Neural crest cell (in vitro differentiated cells): ENCODE measurements around the gene PSMD12. TPM values are rescaled to one million over a fixed set of nuclear protein-coding genes. Genes with fewer than 3 reads are reported as not detected.

ENCODE experiments used
- DNase-seq: peaks from one replicate; pipeline ENCODE4 v3.0.0; 2021; ENCODE audit warnings: low read depth, mixed read lengths, low spot score
- H3K27ac Mint-ChIP-seq: one replicate; pipeline ENCODE4 v1.8.0; 2021; ENCODE audit warnings: mild to moderate bottlenecking, mixed read lengths; ENCODE audit not compliant: unreplicated experiment
- H3K27me3 Mint-ChIP-seq: 2 replicates; pipeline ENCODE4 v1.8.0; 2021; ENCODE audit warnings: low read depth, mild to moderate bottlenecking, mixed read lengths
- H3K36me3 Mint-ChIP-seq: 2 replicates; pipeline ENCODE4 v1.8.0; 2021; ENCODE audit warnings: low read depth, mild to moderate bottlenecking, mixed read lengths
- H3K4me1 Mint-ChIP-seq: 2 replicates; pipeline ENCODE4 v1.8.0; 2021; ENCODE audit warnings: mixed read lengths
- H3K4me3 Mint-ChIP-seq: one replicate; pipeline ENCODE4 v1.8.0; 2021; ENCODE audit warnings: mild to moderate bottlenecking, mixed read lengths
- H3K9me3 Mint-ChIP-seq: 2 replicates; pipeline ENCODE4 v1.8.0; 2021; ENCODE audit warnings: mixed read lengths
- CTCF ChIP-seq: fragments of 200-600 bp; sonication (generic); conservative IDR thresholded peaks from 2 replicates; pipeline ENCODE4 v1.5.0; 2021; ENCODE audit warnings: antibody characterized with exemption, mild to moderate bottlenecking
- total RNA-seq: library from RNA; stranded (reverse); gene quantifications from 2 replicates; pipeline ENCODE4 v1.2.1, GENCODE V29; 2021

PSMD12 gene
- total RNA-seq, 1 donor from 2014 or later: 54.7 TPM

- Mint-ChIP-seq H3K4me3 (peak within 1 kb of the TSS; percentile 92), H3K9me3 (no peaks in the 10 kb centered on the region), H3K36me3 (peaks cover 7% of the 10 kb centered on the region), H3K4me1 (peaks cover 24% of the 10 kb centered on the region), H3K27ac (peak within 1 kb of the TSS; percentile 95), H3K27me3 (no peaks in the 10 kb centered on the region)
- TF ChIP-seq CTCF: no peak
- DNase-seq: peak; percentile 81
Observed at GRCh38 chr17:67376737-67377487, 10.5 kb upstream of the PSMD12 start, which contains the start of gene PITPNC1. Gene PITPNC1, plus strand, starts transcription at chr17:67377281.

- H3K27me3 Mint-ChIP-seq: no peaks in the 10 kb centered on the region
- H3K36me3 Mint-ChIP-seq: peaks cover 7% of the 10 kb centered on the region
- H3K4me1 Mint-ChIP-seq: peaks cover 24% of the 10 kb centered on the region
- DNase-seq: no peak
- H3K27ac Mint-ChIP-seq: peak overlapping the region; percentile 95
- H3K4me3 Mint-ChIP-seq: peak overlapping the region; percentile 92
- H3K9me3 Mint-ChIP-seq: no peaks in the 10 kb centered on the region
- no peak for TF ChIP-seq CTCF
Observed at GRCh38 chr17:67376415-67376736, 10.0 kb upstream of the PSMD12 start.

GRCh38 chr17:67375716-67376115 lies 9.3 kb upstream of the PSMD12 start:
- TF ChIP-seq CTCF: no peak

GRCh38 chr17:67375054-67375427 lies 8.7 kb upstream of the PSMD12 start:
- Mint-ChIP-seq H3K9me3 (no peaks in the 10 kb centered on the region), H3K4me1 (peaks cover 24% of the 10 kb centered on the region), H3K27me3 (no peaks in the 10 kb centered on the region), H3K4me3 (peak overlapping the region; percentile 92), H3K27ac (no peak overlapping the region), H3K36me3 (peaks cover 7% of the 10 kb centered on the region)
- TF ChIP-seq CTCF: no peak
- no peak for DNase-seq

More at GRCh38 chr17:67375716-67376115, 9.3 kb upstream of the PSMD12 start:
- Mint-ChIP-seq H3K36me3 (peaks cover 7% of the 10 kb centered on the region), H3K4me1 (peaks cover 24% of the 10 kb centered on the region), H3K27me3 (no peaks in the 10 kb centered on the region), H3K4me3 (peak overlapping the region; percentile 92), H3K9me3 (no peaks in the 10 kb centered on the region), H3K27ac (no peak overlapping the region)
- no peak for DNase-seq

- H3K9me3 Mint-ChIP-seq: no peaks in the 10 kb centered on the region
- H3K4me3 Mint-ChIP-seq: peak overlapping the region; percentile 91
Observed at GRCh38 chr17:67374329-67375053, 8.1 kb upstream of the PSMD12 start.

More at GRCh38 chr17:67374329-67375053, 8.1 kb upstream of the PSMD12 start:
- DNase-seq: peak; percentile 88
- no peak overlapping the region for H3K27ac Mint-ChIP-seq
- TF ChIP-seq CTCF: peak; percentile 89
- H3K36me3 Mint-ChIP-seq: peaks cover 5% of the 10 kb centered on the region
- H3K27me3 Mint-ChIP-seq: no peaks in the 10 kb centered on the region
- peaks cover 22% of the 10 kb centered on the region for H3K4me1 Mint-ChIP-seq
